Ascending aorta (tissue), 2 donors: ENCODE measurements around the gene GRPEL1. TPM values are rescaled to one million over a fixed set of nuclear protein-coding genes. Genes with fewer than 3 reads are reported as not detected.
A peak's percentile ranks its signal among the peaks of the same experiment; 100 is the strongest.
"Not testable (repeated sequence)": the region's sequence is repeated elsewhere in the genome, so short reads cannot be mapped to it uniquely, and the experiment has no call there.

Experiments
- DNase-seq, 2 donors: peaks; one replicate each; pipeline ENCODE4 v3.0.0-alpha.2; 2019; ENCODE audit warnings: low spot score in 2 of 2
- H3K27ac ChIP-seq, 2 donors: fragments of 200-600 bp; sonication (generic); one replicate each; pipeline ENCODE4 v1.5.1; 2016 to 2017; ENCODE audit warnings: mild to moderate bottlenecking in 1 of 2
- H3K27me3 ChIP-seq: fragments of 200-600 bp; sonication (generic); one replicate; pipeline ENCODE4 v1.5.1; 2017
- H3K36me3 ChIP-seq, 2 donors: fragments of 200-600 bp; sonication (generic); one replicate each; pipeline ENCODE4 v1.5.1; 2016
- H3K4me1 ChIP-seq, 2 donors: fragments of 200-600 bp; sonication (generic); one replicate each; pipeline ENCODE4 v1.5.1; 2016 to 2017; ENCODE audit warnings: mild to moderate bottlenecking in 1 of 2
- H3K4me3 ChIP-seq, 2 donors: fragments of 200-600 bp; sonication (generic); one replicate each; pipeline ENCODE4 v1.5.1; 2016 to 2017; ENCODE audit warnings: mild to moderate bottlenecking in 1 of 2
- H3K9me3 ChIP-seq, 2 donors: fragments of 200-600 bp; sonication (generic); one replicate each; pipeline ENCODE4 v1.5.1; 2016
- intact Hi-C: fragments of 100-400 bp; cut with DNase I; formaldehyde crosslinking; loops from one replicate; pipeline ENCODE4 v1.15.1; 2023
- total RNA-seq: library from RNA; depleted of rRNA; stranded (reverse); fragments of >200 nt; gene quantifications from one replicate; pipeline ENCODE4 v1.1.0, GENCODE V29; 2016
- TF ChIP-seq, protein P1 (sequence below), 3 experiments: fragments of 200-600 bp in 2 of 3; fragments of 450-650 bp in 1 of 3; sonication (generic) in 2 of 3; IDR thresholded peaks; one replicate each; pipeline ENCODE4 v1.5.1; 2016 to 2019; ENCODE audit warnings: antibody characterized with exemption in 3 of 3, mild to moderate bottlenecking in 1 of 3, moderate library complexity in 1 of 3

GRPEL1 gene
- total RNA-seq, 1 donor from 2014 or later: 42.5 TPM

DNA sequence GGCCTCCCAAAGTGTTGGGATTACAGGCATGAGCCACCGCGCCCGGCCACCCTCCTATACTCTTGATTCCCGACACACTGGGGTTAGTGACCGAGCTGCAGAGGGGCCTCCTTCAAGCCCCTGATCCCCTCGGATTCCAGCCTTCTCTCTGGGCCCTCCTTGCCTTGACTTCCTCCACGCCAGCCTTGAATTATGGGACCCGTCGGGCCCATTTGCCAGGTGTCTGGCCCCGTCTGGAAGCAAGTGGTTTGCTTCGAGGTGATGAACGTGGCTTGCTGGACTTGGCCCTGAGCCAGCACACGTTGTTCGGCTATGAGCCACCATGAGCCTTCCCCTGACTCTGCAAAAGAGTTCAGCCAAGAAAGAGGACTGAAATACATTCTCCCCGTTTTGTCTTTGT is 37.4 kb upstream of the GRPEL1 start:
- Histone ChIP-seq H3K4me3 (no peak overlapping the region), H3K4me1 (peaks cover 5 to 20% of the 10 kb centered on the region in 2 donors), H3K36me3 (no peaks in the 10 kb centered on the region), H3K27ac (no peak overlapping the region), H3K9me3 (no peaks in the 10 kb centered on the region), H3K27me3 (no peaks in the 10 kb centered on the region)
- intact Hi-C loops: loop anchor here (10.0 kb wide), 1 partner anchor 530 kb away; the partner anchor contains the start of gene MAN2B2
- no peak for DNase-seq
- TF ChIP-seq, protein P1, sequence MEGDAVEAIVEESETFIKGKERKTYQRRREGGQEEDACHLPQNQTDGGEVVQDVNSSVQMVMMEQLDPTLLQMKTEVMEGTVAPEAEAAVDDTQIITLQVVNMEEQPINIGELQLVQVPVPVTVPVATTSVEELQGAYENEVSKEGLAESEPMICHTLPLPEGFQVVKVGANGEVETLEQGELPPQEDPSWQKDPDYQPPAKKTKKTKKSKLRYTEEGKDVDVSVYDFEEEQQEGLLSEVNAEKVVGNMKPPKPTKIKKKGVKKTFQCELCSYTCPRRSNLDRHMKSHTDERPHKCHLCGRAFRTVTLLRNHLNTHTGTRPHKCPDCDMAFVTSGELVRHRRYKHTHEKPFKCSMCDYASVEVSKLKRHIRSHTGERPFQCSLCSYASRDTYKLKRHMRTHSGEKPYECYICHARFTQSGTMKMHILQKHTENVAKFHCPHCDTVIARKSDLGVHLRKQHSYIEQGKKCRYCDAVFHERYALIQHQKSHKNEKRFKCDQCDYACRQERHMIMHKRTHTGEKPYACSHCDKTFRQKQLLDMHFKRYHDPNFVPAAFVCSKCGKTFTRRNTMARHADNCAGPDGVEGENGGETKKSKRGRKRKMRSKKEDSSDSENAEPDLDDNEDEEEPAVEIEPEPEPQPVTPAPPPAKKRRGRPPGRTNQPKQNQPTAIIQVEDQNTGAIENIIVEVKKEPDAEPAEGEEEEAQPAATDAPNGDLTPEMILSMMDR (IDR thresholded peaks at IDR 0.05): no peak

DNA sequence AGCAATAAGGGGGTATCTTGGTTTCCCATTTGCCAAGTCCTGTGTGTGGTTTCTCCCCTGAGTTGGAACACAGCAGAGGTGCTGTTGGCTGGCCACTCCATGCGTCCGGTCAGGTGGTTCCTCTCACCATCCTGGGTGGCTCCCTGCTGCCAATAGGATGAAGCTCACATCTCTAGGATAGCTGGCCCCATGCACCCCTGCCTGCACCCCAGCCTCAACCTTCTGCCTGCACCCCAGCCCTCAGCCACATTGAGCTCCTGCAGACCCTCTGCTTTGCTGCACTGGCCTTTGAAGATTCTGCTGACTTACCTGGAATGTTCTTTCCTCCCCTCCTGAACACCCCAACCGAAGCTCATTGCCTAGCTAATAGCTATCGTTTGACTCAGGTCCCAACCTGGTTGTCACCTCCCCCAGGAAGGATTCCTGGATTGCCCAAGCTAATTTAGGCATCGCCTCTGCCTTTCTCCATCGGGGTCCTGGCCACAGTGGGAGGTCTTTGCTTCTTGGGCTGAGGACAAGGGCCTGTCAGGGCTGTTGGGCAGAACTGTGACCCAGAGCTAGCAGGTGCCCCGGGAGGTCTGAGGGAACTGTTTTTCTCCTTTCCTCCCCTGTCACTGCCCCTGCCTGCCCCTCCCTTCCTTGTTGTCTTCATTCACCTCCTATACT is 36.6 kb upstream of the GRPEL1 start:
- TF ChIP-seq, protein P1 (IDR thresholded peaks at IDR 0.05): no peak
- Histone ChIP-seq H3K4me1 (peaks cover 5 to 20% of the 10 kb centered on the region in 2 donors), H3K36me3 (no peaks in the 10 kb centered on the region), H3K9me3 (no peaks in the 10 kb centered on the region), H3K27ac (peak overlapping the region; percentile 83 to 84), H3K4me3 (peak overlapping the region in 1 of 2 donors; percentile 70), H3K27me3 (no peaks in the 10 kb centered on the region)
- DNase-seq: no peak
- intact Hi-C loops: loop anchor here (5.0 to 10.0 kb wide), 2 partner anchors 88 to 530 kb away; partner anchors contain the start of genes MAN2B2 and SORCS2

DNA sequence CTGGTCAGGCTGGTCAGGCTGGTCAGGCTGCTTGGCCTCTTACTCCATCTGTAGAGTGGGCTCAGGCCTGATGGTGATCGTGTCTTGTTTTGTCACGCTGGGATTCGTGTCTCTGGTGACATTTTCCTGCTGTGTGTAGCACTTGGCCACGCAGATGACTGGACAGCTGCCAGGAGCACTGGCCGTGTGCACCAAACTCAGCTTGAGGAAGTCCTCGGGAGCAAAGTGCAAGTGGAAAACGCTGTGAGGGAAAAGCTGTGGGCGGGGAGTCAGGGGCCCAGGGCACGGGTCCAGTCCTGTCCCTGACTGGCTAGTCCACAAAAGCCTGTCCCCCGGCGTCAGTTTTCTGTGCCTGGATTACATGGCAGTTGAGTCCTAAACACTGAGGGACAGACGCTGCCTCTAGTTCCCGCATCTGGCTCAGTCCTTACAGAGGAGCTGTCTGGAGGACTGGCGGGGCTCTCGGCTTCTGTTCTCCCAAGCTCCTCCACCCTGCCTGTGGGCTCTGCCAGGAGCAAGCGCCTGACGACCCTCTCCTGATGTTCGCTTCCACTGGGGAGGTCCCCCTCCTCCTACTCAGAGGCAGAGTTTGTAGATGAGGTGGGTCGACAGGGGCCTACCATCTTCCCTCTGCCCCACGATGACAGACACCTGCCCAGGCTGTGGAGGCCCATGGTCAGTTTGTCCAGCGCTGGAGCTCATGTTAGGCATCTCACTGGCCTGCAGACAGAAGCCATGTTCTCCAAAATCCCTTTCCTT is 35.9 kb upstream of the GRPEL1 start:
- DNase-seq: peak; percentile 26 to 86
- peak overlapping the region; percentile 83 to 84 for H3K27ac ChIP-seq
- peaks cover 5 to 20% of the 10 kb centered on the region in 2 donors for H3K4me1 ChIP-seq
- H3K4me3 ChIP-seq: peak overlapping the region; percentile 57 to 70
- TF ChIP-seq, protein P1 (IDR thresholded peaks at IDR 0.05): no peak
- H3K9me3 ChIP-seq: no peaks in the 10 kb centered on the region
- no peaks in the 10 kb centered on the region for H3K36me3 ChIP-seq
- H3K27me3 ChIP-seq: no peaks in the 10 kb centered on the region
- intact Hi-C loops: loop anchor here (2.0 to 10.0 kb wide), 5 partner anchors 35 to 835 kb away; partner anchors contain the start of genes GRPEL1, MAN2B2, SORCS2 and TADA2B

DNA sequence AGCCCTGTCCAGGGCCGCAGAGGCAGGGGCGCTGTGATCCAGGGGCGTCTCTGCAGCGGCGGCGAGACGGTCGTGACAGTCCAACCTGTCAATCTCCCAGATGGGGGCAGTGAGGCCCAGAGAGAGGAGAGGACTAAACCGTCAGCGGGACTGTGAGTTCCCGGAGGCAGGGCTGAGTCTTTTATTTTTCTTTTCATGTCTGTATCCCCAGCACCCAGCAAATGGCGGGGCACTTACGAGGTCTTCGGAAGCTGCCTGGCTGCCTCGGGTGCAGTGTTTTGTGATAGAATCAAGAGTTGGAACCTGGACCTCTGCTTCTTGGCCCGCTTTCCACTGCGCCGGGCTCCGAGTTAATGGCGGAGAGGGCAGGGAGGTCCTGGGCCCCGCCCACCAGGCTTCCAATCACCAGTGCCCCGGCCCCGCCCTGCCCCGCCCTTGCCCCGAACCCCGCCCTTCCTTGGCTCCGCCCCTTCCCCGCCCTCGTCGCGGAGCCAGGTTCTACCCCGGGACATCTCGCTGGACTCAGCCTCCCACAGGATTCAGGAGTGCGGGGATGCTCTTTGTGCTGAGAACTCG is 35.3 kb upstream of the GRPEL1 start:
- TF ChIP-seq, protein P1 (IDR thresholded peaks at IDR 0.05): peak in 1 of 3 experiments; percentile 5
- DNase-seq: peak; percentile 61 to 95
- intact Hi-C loops: loop anchor here (2.0 to 10.0 kb wide), 5 partner anchors 34 to 834 kb away; partner anchors contain the start of genes GRPEL1, MAN2B2, SORCS2 and TADA2B
- H3K27ac ChIP-seq: peak overlapping the region; percentile 83 to 84
- peak overlapping the region; percentile 57 to 70 for H3K4me3 ChIP-seq
- no peaks in the 10 kb centered on the region for H3K27me3 ChIP-seq
- peaks cover 5 to 20% of the 10 kb centered on the region in 2 donors for H3K4me1 ChIP-seq
- no peaks in the 10 kb centered on the region for H3K36me3 ChIP-seq
- no peaks in the 10 kb centered on the region for H3K9me3 ChIP-seq

DNA sequence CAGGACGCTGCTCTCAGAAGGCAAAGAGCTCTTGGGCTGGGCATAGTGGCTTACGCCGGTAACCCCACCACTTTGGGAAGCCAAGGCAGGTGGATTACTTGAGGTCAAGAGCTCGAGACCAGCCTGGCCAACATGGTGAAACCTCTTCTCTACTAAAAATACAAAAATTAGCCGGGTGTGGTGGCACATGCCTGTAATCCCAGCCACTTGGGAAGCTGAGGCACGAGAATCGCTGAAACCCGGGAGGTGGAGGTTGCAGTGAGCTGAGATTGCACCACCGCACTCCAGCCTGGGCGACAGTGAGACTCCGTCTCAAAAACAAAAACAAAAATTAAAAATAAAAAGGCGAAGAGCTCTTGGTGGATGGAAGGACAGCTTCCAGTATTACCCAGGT is 34.6 kb upstream of the GRPEL1 start:
- not testable (repeated sequence) for H3K27me3 ChIP-seq, H3K36me3 ChIP-seq, H3K9me3 ChIP-seq, DNase-seq
- peaks cover 5 to 20% of the 10 kb centered on the region in 2 donors for H3K4me1 ChIP-seq
- peak overlapping the region; percentile 57 to 70 for H3K4me3 ChIP-seq
- H3K27ac ChIP-seq: peak overlapping the region; percentile 83 to 84
- intact Hi-C loops: loop anchor here (2.0 to 10.0 kb wide), 5 partner anchors 34 to 834 kb away; partner anchors contain the start of genes GRPEL1, MAN2B2, SORCS2 and TADA2B
